ENCODE data around the gene TPI1.

Gene TPI1

DNA sequence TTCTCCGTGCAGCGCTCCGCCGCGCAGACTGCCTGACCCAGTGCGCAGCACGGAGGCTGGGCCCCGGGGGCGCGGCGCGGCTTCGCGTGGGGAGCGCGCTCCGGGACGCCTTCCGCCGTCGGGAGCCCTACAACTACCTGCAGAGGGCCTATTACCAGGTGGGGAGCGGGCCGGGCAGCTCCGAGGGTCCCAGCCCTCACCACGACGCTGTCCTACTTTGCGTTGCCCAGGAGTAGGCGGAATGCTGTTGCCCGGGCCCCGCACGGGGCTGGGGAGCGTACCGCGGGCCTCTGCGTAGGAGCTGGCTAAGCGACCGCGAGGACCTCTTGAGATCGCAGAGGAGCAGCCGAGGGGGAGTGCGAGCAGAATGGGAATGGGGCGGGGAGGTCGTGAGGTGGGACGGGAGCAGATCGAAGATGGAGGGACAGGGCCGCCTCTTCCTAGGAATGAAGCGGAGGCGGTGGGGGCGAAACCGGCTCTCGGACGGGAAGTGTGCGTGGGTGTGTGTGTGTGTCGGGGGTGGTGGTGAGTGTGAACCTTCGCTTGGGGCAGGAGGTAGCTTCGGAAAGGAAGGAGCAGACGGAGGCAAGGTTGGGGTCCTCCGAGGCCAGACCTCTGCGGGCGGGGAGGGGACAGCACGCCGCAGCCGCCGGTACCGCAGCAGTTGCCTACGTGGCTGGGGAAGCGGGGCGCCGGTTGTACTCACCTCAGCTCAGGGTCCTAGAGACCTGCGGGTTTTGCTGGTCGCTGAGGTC is 38.4 kb upstream of the TPI1 start:
- DNase-seq (ENCODE audit: low read depth in 2 of 2), result no peak

DNA sequence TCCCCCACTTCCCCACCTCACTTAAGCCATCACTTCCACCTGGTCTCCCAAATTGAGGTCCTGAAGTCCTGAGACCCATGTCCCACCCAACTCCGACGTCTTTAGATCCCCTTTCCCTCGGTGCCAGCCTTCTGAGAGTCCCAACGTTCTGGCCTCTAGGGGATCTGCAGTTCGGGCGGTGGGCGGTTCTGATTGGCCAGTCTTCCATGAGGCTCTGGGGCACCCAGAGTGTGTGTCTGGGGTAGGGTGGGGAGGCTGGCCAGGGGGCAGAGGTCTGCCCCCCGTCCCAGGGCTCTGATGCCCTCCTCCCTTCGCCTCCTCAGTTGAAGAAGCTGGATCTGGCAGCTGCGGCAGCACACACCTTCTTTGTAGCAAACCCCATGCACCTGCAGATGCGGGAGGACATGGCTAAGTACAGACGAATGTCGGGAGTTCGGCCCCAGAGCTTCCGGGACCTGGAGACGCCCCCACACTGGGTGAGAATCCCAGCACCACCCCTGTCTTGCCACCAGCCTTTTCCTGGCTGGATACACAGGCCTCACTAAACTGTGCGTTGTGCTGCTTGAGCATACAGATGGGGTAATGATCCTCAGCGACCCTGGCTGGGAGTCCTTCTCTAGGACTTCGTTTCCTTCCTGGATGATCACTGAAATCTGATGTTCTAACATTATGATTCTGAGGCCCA is 37.7 kb upstream of the TPI1 start:
- DNase-seq (ENCODE audit: low read depth in 2 of 2), result no peak

DNA sequence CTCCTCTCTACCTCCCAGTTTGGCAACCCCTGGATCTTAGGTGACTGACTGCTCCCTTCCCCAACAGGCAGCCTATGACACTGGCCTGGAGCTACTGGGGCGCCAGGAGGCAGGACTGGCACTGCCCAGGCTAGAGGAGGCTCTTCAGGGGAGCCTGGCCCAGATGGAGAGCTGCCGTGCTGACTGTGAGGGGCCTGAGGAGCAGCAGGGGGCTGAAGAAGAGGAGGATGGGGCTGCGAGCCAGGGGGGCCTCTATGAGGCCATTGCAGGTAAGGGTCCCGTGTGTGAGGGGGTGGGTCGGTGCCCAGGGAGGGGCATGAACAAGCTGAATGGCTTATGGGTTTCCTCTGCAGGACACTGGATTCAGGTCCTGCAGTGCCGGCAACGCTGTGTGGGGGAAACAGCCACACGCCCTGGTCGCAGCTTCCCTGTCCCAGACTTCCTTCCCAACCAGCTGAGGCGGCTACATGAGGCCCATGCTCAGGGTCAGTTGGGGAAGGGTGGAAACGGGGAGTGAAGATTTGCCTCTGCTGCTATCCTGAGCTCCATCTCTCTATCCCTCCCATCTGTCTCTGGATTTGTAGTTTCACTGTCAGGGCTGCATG is 36.9 kb upstream of the TPI1 start:
- no peak for DNase-seq (ENCODE audit: low read depth in 2 of 2)

DNA sequence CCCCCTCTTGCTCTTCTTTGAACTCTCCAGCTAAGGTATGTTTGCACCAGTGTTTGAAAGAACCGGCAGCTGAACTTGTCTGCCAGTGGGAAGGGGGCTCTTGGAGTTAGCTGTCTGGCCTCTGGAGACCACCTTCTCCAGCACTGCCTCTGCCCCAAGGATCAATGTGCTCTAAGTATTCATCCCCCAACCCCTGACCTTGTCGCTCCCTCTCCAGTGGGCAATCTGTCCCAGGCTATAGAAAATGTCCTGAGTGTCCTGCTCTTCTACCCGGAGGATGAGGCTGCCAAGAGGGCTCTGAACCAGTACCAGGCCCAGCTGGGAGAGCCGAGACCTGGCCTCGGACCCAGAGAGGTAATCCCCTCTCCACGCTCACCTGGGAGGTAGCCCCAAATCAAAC is 36.3 kb upstream of the TPI1 start:
- no peak for DNase-seq (ENCODE audit: low read depth in 2 of 2)

DNA sequence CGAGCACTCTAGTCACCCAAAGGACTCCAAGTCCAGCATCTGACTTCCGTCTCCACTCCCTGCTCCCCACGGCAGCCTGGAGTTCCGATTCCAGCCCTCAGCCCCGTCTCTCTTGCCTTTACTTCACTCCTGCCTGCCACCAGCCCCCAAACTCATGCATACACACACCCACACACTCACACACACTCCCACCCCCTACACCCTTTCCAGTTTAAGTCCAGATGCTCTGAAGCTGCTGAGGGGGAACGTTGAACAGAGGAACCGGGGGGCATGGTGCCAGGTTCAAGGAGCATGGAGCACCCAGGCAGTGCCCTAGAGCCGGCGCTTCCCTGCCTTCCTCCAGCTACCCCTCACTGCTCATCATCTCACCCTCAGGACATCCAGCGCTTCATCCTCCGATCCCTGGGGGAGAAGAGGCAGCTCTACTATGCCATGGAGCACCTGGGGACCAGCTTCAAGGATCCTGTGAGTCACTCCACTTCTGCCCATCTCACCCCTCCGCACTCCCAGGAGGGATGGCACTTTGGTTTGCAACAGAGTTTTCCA is 35.8 kb upstream of the TPI1 start:
- no peak for DNase-seq (ENCODE audit: low read depth in 2 of 2)

DNA sequence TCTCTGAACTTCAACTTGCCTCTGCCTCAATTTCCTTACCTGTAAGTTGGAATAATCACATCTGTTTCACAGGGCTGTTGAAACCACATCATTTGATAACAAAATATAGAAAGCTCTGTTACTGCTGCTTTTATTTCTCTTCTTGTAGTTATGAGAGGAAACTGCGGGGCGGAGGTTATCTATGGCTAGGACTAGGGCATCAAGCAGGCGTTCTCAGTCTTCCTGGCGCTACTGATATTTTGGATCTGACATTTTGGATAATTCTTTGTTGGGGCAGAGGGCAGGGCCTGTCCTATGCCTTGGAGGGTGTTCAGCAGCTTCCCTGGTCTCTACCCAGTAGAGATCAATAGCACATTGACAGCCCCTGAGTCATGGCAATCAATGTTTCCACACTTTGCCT is 35.2 kb upstream of the TPI1 start:
- no peak for DNase-seq (ENCODE audit: low read depth in 2 of 2)

DNA sequence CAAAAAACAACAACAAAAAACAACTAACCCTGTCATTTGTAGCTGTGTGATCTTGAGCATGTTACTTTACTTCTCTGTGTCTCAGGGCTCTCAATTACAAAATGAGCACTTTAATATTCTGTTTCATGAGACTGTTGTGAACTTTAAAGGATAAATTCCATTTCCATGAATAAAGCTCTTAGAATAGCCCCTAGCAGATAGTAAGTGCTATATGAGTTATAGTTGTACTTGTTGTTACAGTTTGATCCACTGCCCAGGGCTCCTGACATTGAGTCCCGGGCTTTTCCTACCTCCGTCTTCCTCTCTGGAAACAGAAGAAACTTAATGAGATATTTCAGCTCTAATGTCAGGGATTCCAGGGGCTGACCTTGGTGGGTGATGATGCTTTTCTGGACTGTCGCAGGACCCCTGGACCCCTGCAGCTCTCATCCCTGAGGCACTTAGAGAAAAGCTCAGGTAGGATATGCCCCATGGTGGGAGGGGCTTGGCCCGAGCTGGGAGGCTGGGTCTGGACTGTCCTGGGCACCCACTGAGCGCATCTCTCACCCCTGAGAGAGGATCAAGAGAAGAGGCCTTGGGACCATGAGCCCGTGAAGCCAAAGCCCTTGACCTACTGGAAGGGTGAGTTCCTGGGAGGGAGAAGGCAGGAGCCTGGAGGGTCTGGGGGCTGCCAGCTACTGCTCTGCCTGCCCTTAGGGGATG is 34.0 kb upstream of the TPI1 start:
- DNase-seq (ENCODE audit: low read depth in 2 of 2), result no peak

DNA sequence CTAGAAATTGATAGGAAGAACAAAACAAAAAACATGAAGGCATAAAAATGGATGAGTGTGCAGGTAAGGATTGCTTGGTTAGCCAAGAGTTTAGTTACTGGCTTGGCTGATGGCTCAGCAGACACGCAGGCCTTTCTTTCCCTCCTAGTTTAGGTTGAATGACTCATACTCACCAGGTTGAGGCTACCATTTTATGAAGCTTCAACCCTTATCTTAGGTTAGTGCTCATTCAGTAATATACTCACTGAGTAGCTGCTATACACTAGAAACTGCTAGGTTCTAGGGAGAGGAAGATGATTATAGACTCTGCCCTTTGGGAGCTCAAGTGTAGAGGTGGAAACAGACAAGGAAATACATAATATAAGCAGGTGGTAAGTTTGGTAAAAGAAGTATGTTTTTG is 33.1 kb upstream of the TPI1 start:
- no peak for DNase-seq (ENCODE audit: low read depth in 2 of 2)

DNA sequence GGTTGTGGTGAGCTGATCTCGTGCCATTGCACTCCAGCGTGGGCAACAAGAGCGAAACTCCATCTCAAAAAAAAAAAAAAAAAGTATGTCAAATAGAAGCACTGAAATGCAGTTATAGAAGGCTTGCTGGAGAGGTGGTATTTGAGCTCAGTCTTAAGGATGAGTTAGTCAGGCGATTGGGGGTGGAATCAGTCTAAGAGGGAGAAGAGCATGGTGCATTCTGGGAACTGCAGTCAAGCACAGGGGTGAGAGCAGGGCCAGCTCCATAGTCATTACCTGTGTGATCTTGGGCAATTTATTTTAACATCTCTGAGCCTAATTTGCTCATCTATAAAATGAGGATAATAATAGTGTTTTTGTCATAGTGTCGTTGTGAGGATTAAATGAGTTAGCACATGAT is 32.5 kb upstream of the TPI1 start:
- no peak for DNase-seq (ENCODE audit: low read depth in 2 of 2)

DNA sequence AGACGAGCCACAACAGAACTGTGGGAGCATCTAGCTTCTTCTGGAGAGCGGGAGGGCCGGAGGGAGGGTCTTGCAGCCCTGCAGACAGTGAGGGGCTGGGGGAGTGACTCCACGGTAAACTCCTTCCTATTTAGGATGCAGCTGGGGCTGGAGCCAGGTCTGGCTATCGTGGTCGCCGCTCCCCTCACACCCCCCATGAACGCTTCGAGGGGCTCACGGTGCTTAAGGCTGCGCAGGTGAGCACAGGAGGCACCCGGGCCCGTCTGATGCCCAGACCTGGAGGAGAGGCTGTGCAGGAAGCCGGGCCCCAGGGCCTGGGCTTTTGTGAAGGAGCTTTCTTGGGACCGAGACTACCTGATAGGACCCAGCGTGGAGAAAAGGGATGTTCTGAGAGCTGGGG is 30.5 kb upstream of the TPI1 start:
- DNase-seq (ENCODE audit: low read depth in 2 of 2), result no peak

DNA sequence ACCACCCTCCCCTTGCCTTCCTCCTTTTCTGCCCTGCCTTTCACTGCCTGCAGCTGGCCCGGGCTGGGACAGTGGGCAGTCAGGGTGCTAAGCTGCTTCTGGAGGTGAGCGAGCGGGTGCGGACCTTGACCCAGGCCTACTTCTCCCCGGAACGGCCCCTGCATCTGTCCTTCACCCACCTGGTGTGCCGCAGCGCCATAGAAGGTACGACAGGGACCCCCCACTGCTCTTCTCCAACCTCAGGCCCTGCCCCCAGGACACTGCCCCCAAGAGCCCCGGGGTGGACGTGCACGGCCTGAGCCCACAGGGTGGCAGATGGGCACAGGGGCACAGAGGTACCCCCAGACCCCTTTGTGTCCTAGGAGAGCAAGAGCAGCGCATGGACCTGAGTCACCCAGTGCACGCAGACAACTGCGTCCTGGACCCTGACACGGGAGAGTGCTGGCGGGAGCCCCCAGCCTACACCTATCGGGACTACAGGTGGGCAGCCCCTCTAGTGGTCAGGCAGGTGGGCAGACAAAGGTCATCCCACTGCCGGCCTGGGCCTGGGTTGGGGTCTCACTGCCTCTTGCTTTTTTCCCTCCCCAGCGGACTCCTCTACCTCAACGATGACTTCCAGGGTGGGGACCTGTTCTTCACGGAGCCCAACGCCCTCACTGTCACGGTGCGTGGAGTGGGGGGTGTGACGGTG is 29.8 kb upstream of the TPI1 start:
- no peak for DNase-seq (ENCODE audit: low read depth in 2 of 2)

DNA sequence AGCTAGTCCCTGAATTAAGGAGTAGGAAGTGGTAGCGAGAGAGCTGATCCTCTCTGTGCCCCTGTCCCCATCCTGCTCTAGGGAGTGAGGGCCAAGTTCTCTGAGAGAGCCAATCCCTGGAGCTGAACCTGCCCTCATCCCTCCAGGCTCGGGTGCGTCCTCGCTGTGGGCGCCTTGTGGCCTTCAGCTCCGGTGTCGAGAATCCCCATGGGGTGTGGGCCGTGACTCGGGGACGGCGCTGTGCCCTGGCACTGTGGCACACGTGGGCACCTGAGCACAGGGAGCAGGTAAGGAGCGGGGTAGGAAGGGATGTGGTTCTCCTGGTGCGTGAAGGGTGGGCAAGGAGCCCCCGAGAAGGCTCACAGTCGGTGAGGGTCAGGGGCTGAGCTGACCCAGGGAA is 28.5 kb upstream of the TPI1 start:
- DNase-seq (ENCODE audit: low read depth in 2 of 2), result no peak

DNA sequence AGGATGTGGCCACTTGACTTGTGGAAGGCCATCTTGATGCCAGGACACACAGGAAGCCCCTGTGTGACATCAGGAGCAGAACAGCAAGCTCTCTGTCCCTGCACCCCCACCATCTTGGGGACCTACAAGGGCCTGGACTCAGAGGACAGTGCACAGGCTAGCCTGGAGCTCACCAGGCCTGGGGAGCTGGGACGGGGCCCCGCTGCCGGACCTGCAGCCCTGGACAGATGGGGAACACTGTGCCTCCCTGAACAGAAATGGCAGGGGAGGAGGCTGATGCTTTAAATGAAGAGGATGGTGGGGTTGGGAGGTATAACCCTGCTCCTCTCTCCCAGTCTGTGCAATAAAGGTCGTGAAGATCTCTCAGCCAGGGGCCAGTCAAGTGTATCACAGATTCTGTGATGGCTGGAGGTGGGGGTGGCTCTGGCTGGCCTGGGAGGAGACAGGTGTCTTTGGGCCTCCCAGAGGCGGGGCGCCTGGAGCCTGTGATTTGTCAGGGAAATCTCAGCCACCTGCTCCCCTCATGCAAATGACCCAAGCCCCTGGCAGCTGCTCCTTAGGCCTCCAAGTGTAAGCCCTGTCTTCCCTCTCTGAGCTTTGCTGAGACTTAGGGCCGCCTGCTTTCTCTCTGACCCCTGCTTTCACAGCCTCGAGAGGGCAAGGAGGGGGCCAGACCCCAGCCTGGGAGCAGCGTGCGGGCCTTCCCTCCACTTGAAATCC is 27.7 kb upstream of the TPI1 start:
- no peak for DNase-seq (ENCODE audit: low read depth in 2 of 2)

DNA sequence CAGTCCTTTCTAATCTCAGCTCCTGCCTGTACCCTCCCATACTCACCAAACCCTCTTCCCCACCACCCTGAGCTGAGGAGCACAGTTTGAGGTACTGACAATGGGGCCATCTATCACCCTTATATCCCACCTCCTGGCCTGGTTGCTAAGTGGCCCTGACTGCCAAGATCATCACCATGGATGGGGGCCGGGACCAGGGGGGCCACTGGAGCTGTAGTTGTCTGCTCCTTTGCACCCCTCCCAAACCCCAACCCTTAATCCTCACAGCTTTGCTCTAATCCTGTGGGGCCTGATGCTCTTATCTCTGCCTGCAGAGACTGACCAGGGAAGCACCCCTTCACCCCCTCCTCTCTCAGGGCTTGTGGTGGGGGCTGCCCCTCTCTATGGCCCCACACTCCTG is 27.0 kb upstream of the TPI1 start:
- no peak for DNase-seq (ENCODE audit: low read depth in 2 of 2)

DNA sequence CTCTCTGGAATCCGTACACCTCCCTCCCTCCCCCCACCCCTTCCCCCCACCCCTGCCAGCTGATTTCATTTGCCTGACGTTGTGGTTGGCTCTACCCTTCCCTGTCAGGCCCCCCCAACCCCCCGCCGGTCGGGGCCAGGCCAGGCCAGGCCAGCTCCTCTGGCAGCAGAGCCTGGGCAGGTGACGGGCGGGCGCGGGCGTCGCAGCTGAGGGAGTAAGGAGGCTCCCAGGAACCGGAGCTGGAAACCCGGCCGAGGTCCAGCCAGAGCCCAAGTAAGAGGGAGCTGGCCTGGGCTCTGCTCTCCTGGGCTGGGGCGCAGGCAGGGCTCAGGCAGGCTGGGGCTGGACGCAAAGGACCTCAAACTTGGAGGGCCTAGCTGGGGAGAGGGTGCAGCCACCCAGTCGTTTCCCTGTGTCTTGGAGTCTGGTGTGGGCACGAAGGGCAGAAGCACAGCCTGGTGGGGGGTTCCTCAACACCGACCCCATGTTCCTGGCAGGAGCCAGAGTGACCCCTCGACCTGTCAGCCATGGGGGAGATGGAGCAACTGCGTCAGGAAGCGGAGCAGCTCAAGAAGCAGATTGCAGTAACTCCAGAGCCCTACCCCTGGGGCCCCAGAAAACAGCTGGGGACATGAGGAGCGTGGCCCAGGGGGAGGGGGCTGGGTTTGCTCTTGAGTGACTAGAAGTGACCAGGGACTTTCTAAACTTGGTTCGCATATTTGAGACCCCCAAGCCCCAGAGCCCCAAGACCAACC is 26.4 kb upstream of the TPI1 start, which contains the start of gene GNB3:
Gene GNB3 (plus strand): TSS at position 165 of the 755 bp plus-strand sequence. CDS start 363 bp downstream, at position 528.
- no peak for DNase-seq (ENCODE audit: low read depth in 2 of 2)

DNA sequence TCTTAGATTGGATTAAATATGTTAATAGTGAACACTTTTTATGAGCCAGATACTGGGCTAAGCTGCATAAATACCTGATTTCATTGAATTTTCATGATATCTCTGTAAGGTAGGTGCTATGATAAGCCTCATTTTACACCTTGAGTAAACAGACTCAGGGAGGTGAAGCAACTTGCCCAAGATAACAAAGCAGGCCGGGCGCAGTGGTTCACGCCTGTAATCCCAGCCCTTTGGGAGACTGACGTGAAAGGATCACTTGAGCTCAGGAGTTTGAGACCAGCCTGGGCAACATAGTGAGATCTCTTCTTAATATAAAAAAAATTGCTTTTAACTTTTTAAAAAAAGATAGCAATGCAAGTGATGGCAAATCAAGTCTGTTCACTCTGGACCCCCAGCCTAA is 25.3 kb upstream of the TPI1 start:
- DNase-seq (ENCODE audit: low read depth in 2 of 2), result no peak

DNA sequence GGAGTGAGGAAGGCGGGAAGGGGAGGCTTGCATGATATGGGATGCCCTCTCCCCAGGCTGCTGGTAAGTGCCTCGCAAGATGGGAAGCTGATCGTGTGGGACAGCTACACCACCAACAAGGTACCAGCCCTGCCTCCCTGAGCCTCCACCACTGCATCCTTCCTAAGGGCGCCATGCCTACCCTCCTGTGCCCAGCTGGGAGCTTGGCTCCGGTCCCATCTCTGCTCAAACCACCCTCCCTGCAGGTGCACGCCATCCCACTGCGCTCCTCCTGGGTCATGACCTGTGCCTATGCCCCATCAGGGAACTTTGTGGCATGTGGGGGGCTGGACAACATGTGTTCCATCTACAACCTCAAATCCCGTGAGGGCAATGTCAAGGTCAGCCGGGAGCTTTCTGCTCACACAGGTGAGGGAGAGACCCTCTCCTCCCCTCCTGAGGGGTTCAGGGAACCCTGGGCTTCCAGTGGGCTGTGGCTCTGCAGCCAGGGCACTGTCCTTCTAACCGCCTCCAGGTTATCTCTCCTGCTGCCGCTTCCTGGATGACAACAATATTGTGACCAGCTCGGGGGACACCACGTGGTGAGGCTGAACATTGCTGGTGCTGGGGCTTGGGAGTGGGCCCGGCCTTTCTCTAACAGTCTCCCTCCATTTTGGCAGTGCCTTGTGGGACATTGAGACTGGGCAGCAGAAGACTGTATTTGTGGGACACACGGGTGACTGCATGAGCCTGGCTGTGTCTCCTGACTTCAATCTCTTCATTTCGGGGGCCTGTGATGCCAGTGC is 24.0 kb upstream of the TPI1 start:
- no peak for DNase-seq (ENCODE audit: low read depth in 2 of 2)

DNA sequence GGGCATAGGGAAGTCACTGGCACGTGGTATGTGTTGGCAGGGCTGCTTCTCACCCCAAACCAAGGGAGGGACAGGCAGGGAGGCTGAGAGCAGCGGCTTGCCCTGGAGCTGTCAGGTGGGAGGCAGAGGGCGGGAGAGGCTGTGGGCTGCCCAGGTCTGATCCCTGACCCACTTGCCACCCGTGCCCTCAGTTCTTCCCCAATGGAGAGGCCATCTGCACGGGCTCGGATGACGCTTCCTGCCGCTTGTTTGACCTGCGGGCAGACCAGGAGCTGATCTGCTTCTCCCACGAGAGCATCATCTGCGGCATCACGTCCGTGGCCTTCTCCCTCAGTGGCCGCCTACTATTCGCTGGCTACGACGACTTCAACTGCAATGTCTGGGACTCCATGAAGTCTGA is 21.9 kb upstream of the TPI1 start:
- DNase-seq (ENCODE audit: low read depth in 2 of 2), result no peak

DNA sequence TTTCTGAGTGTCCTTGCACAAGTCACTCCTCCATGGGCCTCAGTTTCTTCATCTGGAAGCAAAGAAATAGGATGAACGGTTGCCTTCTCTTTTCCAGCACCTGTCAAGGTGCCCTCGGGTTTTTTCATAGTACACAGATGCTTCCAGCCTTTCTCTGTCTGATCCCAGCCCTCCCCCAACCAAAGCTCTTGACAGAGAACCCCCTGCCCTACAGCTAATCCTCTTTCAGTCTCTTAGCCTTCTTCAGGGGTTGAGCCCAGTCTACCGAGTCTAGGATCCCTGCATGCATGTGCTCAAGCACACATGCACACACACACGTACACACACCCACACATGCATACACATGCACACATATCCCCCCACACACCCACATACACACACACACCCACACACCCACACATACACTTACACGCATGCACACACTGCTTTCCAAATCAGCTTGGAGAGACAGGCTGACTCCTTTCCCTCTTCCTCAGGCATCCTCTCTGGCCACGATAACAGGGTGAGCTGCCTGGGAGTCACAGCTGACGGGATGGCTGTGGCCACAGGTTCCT is 20.9 kb upstream of the TPI1 start:
- no peak for DNase-seq (ENCODE audit: low read depth in 2 of 2)
